CD4-positive, alpha-beta memory T cell (primary cell): Measurements from ENCODE around the gene CDK15. TPM values are rescaled to one million over a fixed set of nuclear protein-coding genes. Genes with fewer than 3 reads are reported as not detected.

Experiments used
- CTCF ChIA-PET: fragments of 350-600 bp; sonication (Branson Sonifier 250); formaldehyde crosslinking; loops from one replicate; lab custom pipeline; 2021; ENCODE audit warnings: inconsistent platforms; ENCODE audit not compliant: partially characterized antibody; lab: Charles Lee
- POLR2A ChIA-PET: fragments of 350-600 bp; sonication (Branson Sonifier 250); formaldehyde crosslinking; loops from one replicate; lab custom pipeline; 2021; ENCODE audit not compliant: partially characterized antibody; lab: Charles Lee
- DNase-seq, 5 donors: peaks; one replicate each; pipeline versions ENCODE4 v3.0.0 to v3.0.0-alpha.2; 2020 to 2022; ENCODE audit warnings: mixed read lengths in 1 of 5
- H3K27ac ChIP-seq: one replicate; pipeline ENCODE4 v1.7.0; 2013; ENCODE audit warnings: low read depth, low read length
- H3K27me3 ChIP-seq: 2 replicates; pipeline ENCODE4 v1.7.0; 2013; ENCODE audit warnings: mild to moderate bottlenecking, low read length, moderate library complexity; ENCODE audit not compliant: insufficient read depth
- H3K36me3 ChIP-seq: 2 replicates; pipeline ENCODE4 v1.7.0; 2013; ENCODE audit warnings: mild to moderate bottlenecking, low read length, moderate library complexity; ENCODE audit not compliant: insufficient read depth
- H3K4me1 ChIP-seq: 2 replicates; pipeline ENCODE4 v1.7.0; 2013; ENCODE audit warnings: mild to moderate bottlenecking, low read length, moderate library complexity; ENCODE audit not compliant: insufficient read depth
- H3K4me3 ChIP-seq, 2 donors: one replicate each; pipeline ENCODE4 v1.7.0; 2013; ENCODE audit warnings: low read length in 2 of 2, mild to moderate bottlenecking in 1 of 2
- H3K9me3 ChIP-seq, 2 donors: one replicate each; pipeline ENCODE4 v1.7.0; 2013; ENCODE audit warnings: low read length in 2 of 2, control low read depth in 1 of 2; ENCODE audit not compliant: control insufficient read depth in 1 of 2
- H3K27ac Mint-ChIP-seq, 7 donors: one replicate each; pipeline ENCODE4 v1.8.0; 2020 to 2021; ENCODE audit warnings: mixed read lengths in 7 of 7, mild to moderate bottlenecking in 6 of 7, inconsistent platforms in 3 of 7, moderate library complexity in 3 of 7
- H3K27me3 Mint-ChIP-seq, 2 donors: one replicate each; pipeline ENCODE4 v1.8.0; 2020 to 2021; ENCODE audit warnings: mixed read lengths in 2 of 2
- H3K36me3 Mint-ChIP-seq, 2 donors: one replicate each; pipeline ENCODE4 v1.8.0; 2020 to 2021; ENCODE audit warnings: mixed read lengths in 2 of 2, inconsistent platforms in 1 of 2, mild to moderate bottlenecking in 1 of 2
- H3K4me1 Mint-ChIP-seq, 4 donors: one replicate each; pipeline ENCODE4 v1.8.0; 2020 to 2021; ENCODE audit warnings: mixed read lengths in 4 of 4, mild to moderate bottlenecking in 1 of 4
- H3K4me3 Mint-ChIP-seq, 8 donors: one replicate each; pipeline ENCODE4 v1.8.0; 2020 to 2021; ENCODE audit warnings: mixed read lengths in 8 of 8, mild to moderate bottlenecking in 7 of 8, moderate library complexity in 6 of 8, inconsistent platforms in 3 of 8
- H3K9me3 Mint-ChIP-seq, 8 donors: one replicate each; pipeline ENCODE4 v1.8.0; 2020 to 2021; ENCODE audit warnings: mixed read lengths in 8 of 8, mild to moderate bottlenecking in 5 of 8, inconsistent platforms in 3 of 8, moderate library complexity in 1 of 8
- intact Hi-C: fragments of 100-400 bp; cut with micrococcal nuclease; formaldehyde crosslinking; loops from one replicate; pipeline ENCODE4 v1.15.1; 2023
- polyA plus RNA-seq, 2 donors: library from polyadenylated mRNA; unstranded; fragments of 300-500 nt; fragmentation: Illumina TruSeq; gene quantifications; one replicate each; pipeline ENCODE4 v1.2.3, GENCODE V29; 2021
- total RNA-seq, 2 experiments: library from RNA; stranded (reverse); gene quantifications; one replicate each; pipeline ENCODE4 v1.2.3, GENCODE V29; 2021

CDK15 gene
- total and polyA plus RNA-seq, 4 experiments from 2014 or later, result not detected

GRCh38 chr2:201942531-201942930, 136.2 kb downstream of the CDK15 start:
- H3K27ac ChIP-seq, result no peak overlapping the region
- H3K36me3 ChIP-seq, result no peaks in the 10 kb centered on the region
- POLR2A ChIA-PET, result no interaction called here
- Mint-ChIP-seq H3K4me1 (peaks cover 0 to 3% (median under 1%) of the 10 kb centered on the region in 4 donors), H3K36me3 (no peaks in the 10 kb centered on the region), H3K9me3 (no peaks in the 10 kb centered on the region), H3K27ac (no peak overlapping the region), H3K4me3 (no peak overlapping the region), H3K27me3 (peaks cover 11 to 14% of the 10 kb centered on the region in 2 donors)
- CTCF ChIA-PET, result no interaction called here
- no peaks in the 10 kb centered on the region for H3K27me3 ChIP-seq
- no peak for DNase-seq
- no peaks in the 10 kb centered on the region for H3K4me1 ChIP-seq
- H3K4me3 ChIP-seq, result no peak overlapping the region
- no peaks in the 10 kb centered on the region for H3K9me3 ChIP-seq
- intact Hi-C loops, result no loop called here

Other genes starting within 250 kb of the CDK15 start
- 1 to 10 TPM; 4.4 to 5.2 TPM for gene TMEM237, start 163.0 kb upstream of the CDK15 start, total RNA-seq
- gene TMEM237, start 163.0 kb upstream of the CDK15 start, polyA plus RNA-seq, result 1 to 10 TPM; 2.4 to 3.1 TPM
- not detected for gene MPP4, start 107.9 kb upstream of the CDK15 start, total RNA-seq
- not detected for gene MPP4, start 107.9 kb upstream of the CDK15 start, polyA plus RNA-seq
- 10 to 100 TPM in 1 of 2 experiments, 1 to 10 TPM in 1; 9.8 to 10.5 TPM for gene ALS2, start 25.6 kb upstream of the CDK15 start, total RNA-seq
- gene ALS2, start 25.6 kb upstream of the CDK15 start, polyA plus RNA-seq, result 1 to 10 TPM; 4.9 to 5.5 TPM
- under 1 TPM; 0.47 to 0.61 TPM for gene FZD7, start 227.3 kb downstream of the CDK15 start, total RNA-seq
- not detected for gene FZD7, start 227.3 kb downstream of the CDK15 start, polyA plus RNA-seq